Measurements from ENCODE around the gene SLX9.

SLX9 gene

DNA sequence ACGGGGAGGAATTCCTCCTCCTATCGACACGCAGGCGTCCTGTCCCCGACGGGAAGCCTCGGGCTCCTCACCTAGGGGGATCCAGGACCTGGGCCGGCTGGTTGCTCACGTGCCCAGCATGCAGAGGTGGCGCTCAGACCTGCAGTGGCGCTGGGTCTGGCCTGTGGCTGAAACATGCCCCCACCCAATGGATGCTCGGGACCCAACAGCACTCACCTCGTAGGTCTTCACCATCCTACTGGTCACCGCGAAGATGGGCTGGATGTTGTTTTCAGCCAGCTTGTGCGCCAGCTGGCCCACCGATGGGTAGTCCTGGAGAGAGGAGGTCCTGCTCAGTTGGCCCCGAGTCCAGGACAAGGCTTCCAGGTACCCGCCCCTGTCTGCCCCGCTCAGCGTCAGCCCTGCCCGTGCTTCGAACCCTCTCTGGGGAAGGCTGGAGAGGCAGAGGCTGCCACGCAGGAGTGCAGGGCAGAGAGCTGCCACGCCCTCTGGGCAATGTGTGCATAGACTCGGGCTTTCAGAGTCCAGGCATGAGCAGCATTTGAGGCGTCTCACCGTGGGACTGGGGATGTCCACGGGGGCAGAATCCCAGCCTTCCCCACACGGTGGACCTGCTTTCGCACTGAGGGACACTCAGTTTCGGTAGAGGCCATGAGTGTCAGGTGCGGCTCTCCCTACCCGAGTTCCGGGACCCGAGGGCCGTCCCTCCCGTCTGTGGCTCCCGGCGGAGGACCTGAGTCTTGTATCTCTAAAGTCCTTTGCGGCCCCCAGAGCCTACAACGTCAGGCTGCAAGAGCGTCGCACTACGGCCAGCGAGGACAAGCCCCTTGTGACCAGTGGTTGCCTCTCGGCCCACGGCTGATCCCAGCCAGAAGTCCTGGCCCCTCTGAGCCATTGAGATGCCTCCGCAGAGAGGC is 40.7 kb upstream of the SLX9 start:
- TF ChIP-seq, protein P1, sequence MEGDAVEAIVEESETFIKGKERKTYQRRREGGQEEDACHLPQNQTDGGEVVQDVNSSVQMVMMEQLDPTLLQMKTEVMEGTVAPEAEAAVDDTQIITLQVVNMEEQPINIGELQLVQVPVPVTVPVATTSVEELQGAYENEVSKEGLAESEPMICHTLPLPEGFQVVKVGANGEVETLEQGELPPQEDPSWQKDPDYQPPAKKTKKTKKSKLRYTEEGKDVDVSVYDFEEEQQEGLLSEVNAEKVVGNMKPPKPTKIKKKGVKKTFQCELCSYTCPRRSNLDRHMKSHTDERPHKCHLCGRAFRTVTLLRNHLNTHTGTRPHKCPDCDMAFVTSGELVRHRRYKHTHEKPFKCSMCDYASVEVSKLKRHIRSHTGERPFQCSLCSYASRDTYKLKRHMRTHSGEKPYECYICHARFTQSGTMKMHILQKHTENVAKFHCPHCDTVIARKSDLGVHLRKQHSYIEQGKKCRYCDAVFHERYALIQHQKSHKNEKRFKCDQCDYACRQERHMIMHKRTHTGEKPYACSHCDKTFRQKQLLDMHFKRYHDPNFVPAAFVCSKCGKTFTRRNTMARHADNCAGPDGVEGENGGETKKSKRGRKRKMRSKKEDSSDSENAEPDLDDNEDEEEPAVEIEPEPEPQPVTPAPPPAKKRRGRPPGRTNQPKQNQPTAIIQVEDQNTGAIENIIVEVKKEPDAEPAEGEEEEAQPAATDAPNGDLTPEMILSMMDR (IDR thresholded peaks at IDR 0.05; ENCODE audit: extremely low read depth, missing control alignments), result no peak
- no peak for DNase-seq (ENCODE audit: low spot score)

DNA sequence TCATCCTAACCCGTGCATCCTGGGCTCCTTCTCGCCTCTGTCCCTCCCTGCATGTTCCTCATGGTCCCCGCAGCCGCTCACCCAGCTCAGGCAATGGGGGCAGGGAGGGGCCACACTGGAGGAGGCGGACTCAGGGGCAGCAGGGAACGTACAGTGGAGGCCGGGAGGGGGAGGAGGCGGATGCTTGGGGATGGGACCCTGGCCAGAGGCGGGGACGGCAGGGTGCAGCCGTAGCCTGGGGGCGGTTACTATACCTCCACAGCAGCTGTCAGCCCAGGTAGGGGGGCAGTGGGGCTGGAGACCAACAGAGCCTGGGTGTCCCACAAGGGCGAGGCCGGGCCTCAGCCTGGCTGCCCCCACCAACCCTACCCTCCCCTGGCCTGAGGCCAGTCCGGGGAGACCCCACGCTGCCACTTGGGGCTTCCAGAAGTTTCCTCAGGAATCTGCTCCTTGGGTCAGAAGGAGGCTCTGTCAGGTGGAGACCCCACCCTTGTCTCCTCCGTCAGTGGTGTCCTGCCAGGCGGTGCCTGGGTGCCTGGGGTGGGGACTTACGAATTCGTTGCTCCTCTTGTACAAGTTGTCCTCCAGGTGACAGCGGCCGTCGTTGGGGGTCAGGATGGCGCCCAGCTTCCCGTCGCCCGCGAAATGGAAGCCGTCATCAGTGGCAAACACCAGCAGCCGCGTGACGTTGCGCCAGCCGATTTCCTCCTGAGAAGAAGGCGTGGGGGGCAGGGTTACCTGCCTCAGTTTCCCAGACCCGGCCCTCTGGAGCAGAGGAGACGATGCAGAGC is 39.9 kb upstream of the SLX9 start:
- TF ChIP-seq, protein P1 (IDR thresholded peaks at IDR 0.05; ENCODE audit: extremely low read depth, missing control alignments), result no peak
- DNase-seq (ENCODE audit: low spot score), result no peak

DNA sequence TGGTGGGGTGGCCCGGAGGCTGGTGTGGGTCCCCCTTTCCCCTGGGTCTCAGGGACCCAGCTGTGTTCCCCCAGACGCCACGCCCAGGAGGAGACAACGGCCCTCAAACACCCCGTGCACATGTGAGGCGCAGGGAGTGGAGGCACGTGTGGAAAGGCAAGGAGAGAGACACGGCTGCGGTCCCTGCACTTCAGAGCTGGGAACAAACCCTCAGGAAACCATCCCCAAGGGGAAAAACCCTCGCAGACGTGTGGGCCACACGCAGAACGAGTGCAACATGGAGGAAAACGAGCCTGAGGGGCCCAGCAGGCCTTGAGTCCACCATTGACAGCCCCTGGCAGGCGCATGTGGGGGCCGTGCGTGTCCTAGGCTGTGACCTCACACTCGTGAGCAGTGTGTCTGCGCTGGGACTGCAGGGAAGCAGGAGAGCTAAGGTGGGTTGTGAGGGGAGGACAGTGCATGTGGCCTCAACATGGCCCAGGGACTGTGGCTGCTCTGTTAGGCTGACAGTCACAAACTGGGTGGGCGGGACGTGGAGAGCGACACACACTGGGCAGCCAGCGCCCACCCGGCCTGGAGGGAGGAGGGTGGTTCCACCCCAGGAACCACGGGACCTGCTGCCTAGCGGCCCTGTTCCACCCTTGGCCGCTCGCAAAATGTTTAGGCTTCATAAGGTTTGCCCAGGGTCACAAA is 39.1 kb upstream of the SLX9 start:
- TF ChIP-seq, protein P1 (IDR thresholded peaks at IDR 0.05; ENCODE audit: extremely low read depth, missing control alignments), result no peak
- no peak for DNase-seq (ENCODE audit: low spot score)

DNA sequence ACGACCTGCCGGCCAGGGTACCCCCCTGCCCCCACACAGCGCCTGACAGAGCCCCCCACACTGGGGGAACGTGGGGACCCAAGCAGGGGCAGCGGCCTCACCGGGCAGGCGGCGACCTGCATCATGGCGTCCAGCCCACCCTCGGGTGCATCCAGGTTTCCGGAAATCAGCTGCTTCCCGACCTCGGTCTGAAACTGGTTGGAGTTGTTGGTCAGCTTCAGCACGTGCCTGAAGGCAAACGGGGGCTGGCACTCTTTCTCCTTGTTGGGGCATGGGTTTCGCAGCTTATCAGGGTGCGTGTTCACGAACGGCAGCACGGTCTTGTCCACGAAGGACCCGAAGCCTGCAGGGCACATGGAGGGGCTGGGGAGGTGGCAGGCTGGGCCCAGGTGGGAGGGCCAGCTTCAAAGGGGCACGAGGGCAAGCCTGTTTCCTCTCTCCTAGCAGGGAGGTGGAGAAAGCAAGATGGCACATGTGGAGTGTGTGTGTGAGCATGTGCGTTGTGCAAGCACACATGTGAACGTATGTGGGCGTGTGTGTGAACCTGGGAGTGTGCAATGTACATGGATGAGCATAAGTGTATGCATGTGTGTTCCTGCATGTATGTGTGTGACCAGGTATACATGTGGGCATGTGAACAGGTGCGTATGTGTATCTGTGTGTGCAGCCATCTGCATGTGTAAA is 38.3 kb upstream of the SLX9 start:
- TF ChIP-seq, protein P1 (IDR thresholded peaks at IDR 0.05; ENCODE audit: extremely low read depth, missing control alignments), result no peak
- no peak for DNase-seq (ENCODE audit: low spot score)

DNA sequence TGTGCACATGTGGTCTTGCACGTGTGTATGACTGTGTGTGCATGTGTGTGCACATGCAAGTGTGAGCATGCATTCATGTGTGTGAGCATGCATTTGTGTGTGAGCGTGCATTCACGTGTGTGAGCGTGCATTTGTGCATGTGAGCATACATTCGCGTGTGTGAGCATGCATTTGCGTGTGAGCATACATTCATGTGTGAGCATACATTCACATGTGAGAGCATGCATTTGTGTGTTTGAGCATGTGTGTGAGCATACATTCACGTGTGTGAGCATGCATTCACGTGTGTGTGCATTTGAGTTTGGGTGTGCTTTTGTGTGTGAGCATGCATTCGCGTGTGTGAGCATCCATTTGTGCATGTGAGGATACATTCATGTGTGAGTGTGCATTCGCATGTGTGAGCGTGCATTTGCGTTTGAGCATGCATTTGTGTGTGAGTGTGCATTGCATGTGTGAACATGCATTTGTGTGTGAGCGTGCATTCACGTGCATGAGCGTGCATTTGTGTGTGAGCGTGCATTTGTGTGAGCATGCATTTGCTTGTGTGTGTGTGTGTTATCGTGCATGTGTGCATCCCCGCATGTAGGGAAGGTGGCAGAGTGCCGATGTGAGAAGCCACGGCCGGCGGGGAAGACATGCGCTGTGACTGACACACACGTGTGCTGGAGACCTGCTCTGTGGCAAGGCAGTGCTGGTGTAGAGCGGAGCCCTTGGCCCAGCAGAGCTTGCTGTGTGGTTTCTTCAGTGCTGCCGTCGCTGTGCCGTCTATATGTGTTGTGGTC is 37.4 kb upstream of the SLX9 start:
- no peak for DNase-seq (ENCODE audit: low spot score)
- TF ChIP-seq, protein P1 (IDR thresholded peaks at IDR 0.05; ENCODE audit: extremely low read depth, missing control alignments), result no peak

DNA sequence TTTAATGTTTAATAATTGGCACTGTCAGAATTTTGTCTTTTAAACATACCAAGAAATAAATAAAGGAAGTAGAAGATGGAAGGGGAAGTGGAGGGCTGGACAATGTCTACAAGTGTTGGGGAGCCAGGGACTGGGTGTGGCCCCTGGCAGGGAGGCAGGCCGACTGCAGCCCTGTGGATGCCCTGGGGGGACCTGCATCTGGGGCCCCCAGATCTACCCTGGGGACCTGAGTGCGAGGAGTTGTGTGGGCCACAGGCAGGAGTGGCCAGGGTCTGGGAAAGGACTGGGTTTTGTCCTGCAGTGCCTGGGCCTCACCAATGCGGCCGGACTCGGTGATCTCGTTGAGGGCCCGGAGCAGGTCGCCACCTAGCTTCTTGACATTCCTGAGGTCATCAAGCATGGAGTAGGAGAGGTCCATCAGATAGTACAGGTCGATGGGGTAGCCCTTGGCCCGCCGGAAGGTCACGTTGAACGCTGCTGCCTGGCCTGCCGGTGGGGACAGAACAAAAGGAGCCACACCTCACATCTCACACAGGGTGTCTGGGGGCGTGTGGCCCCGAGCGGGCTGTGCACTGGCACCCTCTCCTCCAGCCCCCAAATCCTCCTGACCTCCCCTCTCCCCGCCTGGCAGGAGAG is 36.7 kb upstream of the SLX9 start:
- TF ChIP-seq, protein P1 (IDR thresholded peaks at IDR 0.05; ENCODE audit: extremely low read depth, missing control alignments), result no peak
- no peak for DNase-seq (ENCODE audit: low spot score)

Measured in GM20000 (cell line).